ENCODE results near the gene NEDD4L. TPM values are rescaled to one million over a fixed set of nuclear protein-coding genes. Genes with fewer than 3 reads are reported as not detected.

Gene NEDD4L
- total and polyA plus RNA-seq, 2 experiments from 2014 or later: 36.2 to 72.3 TPM

DNA sequence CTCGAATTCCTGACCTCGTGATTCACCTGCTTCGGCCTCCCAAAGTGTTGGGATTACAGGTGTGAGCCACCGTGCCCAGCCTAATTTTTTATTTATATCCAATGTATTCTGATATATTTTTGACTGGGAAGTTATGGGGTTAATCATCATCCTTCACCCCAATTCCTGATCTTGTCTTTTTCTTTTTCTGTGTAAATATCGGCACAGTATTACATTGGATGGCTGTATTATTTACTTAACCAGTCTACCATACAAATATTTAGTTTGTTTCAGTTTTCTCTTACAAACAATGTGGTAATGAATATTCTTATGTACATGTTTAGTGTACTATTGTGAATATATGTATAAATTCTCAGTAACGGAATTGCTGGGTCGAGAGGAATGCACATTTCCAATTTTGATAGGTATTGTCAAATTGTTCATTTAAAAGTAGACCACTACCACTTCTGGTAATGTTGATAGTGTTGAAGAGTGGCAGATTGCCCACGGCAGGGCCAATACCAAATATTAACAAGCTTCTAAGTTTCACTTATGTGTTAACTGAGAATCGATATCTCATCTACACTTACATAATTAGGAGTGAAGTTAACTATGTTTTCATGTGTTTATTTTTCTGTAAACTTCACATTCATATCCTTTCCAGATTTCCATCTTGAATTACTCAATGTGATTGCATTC is 388.2 kb downstream of the NEDD4L start:
- no peaks in the 10 kb centered on the region for H3F3A ChIP-seq (replicated peaks; ENCODE audit: low read depth)
- H4K20me1 ChIP-seq (replicated peaks; ENCODE audit: insufficient read depth): no peaks in the 10 kb centered on the region
- DNase-seq (ENCODE audit: low spot score) (no peak), ATAC-seq (no peak)
- no peak overlapping the region for H3K27ac ChIP-seq (ENCODE audit: low read depth)
- H3K36me3 ChIP-seq (ENCODE audit: insufficient read depth): no peaks in the 10 kb centered on the region
- H2AFZ ChIP-seq: no peak overlapping the region
- Mint-ChIP-seq H3K9me3 (no peaks in the 10 kb centered on the region; the same call in 2 of the 3 replicates), H3K4me1 (peaks cover 13% of the 10 kb centered on the region), H3K27me3 (ENCODE audit: insufficient read depth, low read depth, poor library complexity) (peaks cover 5% of the 10 kb centered on the region), H3K4me3 (no peak overlapping the region), H3K36me3 (ENCODE audit: low read depth) (no peaks in the 10 kb centered on the region), H3K27ac (no peak overlapping the region)
- TF ChIP-seq POLR2AphosphoS5 (IDR thresholded peaks at IDR 0.05; ENCODE audit: low read depth): no peak
- no peak for TF ChIP-seq ZNF462 (CRISPR knock-in tag; IDR thresholded peaks at IDR 0.05)
- no peak for TF ChIP-seq NANOG (IDR thresholded peaks at IDR 0.05; ENCODE audit: borderline replicate concordance)
- no peak for TF ChIP-seq ZNF114 (CRISPR knock-in tag; IDR thresholded peaks at IDR 0.05)
- no peak for TF ChIP-seq JUNB (IDR thresholded peaks at IDR 0.05; ENCODE audit: unreplicated experiment)
- TF ChIP-seq REST (IDR thresholded peaks at IDR 0.05; ENCODE audit: unreplicated experiment): no peak
- TF ChIP-seq ETS1 (IDR thresholded peaks at IDR 0.05): no peak
- no peak for TF ChIP-seq EZH2 (IDR thresholded peaks at IDR 0.05; ENCODE audit: low read depth, unreplicated experiment)
- no peak for TF ChIP-seq EZH2phosphoT487 (IDR thresholded peaks at IDR 0.05; ENCODE audit: unreplicated experiment)
- no peak for TF ChIP-seq ZNF331 (CRISPR knock-in tag; IDR thresholded peaks at IDR 0.05; ENCODE audit: low read depth)
- TF ChIP-seq CTCF (conservative IDR thresholded peaks at IDR 0.05; ENCODE audit: low read depth in 2 of 2): no peak
- no peak for TF ChIP-seq STAT1 (IDR thresholded peaks at IDR 0.05; ENCODE audit: unreplicated experiment)
- no peak for TF ChIP-seq CREB1 (CRISPR knock-in tag; IDR thresholded peaks at IDR 0.05; ENCODE audit: low read depth)
- no peaks in the 10 kb centered on the region; the same call in 1 of the 2 replicates for H3K4me1 ChIP-seq (ENCODE audit: insufficient read depth)
- no peak overlapping the region for H3K4me2 ChIP-seq
- H3K4me3 ChIP-seq: no peak overlapping the region
- no peaks in the 10 kb centered on the region for H3K9me2 ChIP-seq (ENCODE audit: insufficient read depth)
- H3K79me2 ChIP-seq (replicated peaks; ENCODE audit: insufficient read depth): no peaks in the 10 kb centered on the region
- no peaks in the 10 kb centered on the region for H3K27me3 ChIP-seq (ENCODE audit: insufficient read depth)
